ENCODE results near the gene BTN1A1. TPM values are rescaled to one million over a fixed set of nuclear protein-coding genes. Genes with fewer than 3 reads are reported as not detected.
"Not testable (repeated sequence)": the region's sequence is repeated elsewhere in the genome, so short reads cannot be mapped to it uniquely, and the experiment has no call there.

The BTN1A1 gene
- total RNA-seq, 2 donors from 2014 or later: not detected

DNA sequence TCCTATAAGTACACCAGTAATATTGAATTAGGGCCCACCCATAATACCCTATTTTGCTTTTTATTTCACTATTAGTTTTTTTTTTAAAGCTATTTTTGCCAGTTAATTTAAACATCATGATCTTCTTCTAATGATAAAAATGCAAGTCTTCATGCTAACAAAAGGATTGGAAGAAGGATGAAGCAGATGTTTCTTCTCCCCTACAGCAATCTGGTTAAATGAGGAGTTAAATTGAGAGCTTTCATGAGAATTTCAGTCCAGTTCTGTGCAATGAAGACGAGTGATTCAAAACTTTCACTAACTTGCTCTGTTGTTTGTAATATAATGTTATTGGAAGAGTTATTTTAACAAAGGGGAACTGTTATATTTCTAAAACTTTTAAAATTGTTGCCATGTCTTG is 41.5 kb downstream of the BTN1A1 start:
- Histone ChIP-seq H3K36me3 (replicated peaks in 1 of 2; ENCODE audit: insufficient read depth in 1 of 2, low read depth in 2 of 2) (peaks cover 0 to 2% of the 10 kb centered on the region in 2 donors), H3K4me1 (peaks cover 17% of the 10 kb centered on the region), H3K4me3 (no peak overlapping the region), H3K27ac (no peak overlapping the region), H3K27me3 (no peaks in the 10 kb centered on the region), H3K9me3 (no peaks in the 10 kb centered on the region)
- WGBS, 2 donors: 73 to 77% methylated on average over 1 of the region's 1 CpG
- ATAC-seq (no peak), DNase-seq (no peak)
- intact Hi-C loops (cut with DNase I): no loop called here
- TF ChIP-seq POLR2A (IDR thresholded peaks at IDR 0.05) (no peak), CTCF (IDR thresholded peaks at IDR 0.05) (no peak)

DNA sequence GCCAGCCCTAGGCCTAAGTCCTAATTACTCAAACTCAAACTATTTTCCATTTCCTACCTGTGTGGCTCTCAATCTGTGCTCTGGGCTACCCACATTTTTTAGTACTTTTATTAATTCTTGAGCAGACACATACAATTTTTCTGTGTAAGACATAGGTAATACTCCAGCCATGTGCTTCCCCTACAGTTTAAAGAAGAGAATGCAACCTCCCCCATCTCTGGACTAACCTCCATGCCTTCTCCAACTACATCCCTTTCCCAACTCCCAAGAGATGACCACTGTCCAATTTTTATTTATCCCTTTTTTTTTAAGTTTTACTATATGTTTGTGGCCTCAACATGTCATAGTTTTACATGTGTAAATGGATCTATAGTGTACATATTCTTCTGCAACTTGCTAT is 43.9 kb downstream of the BTN1A1 start:
- ATAC-seq: no peak
- H3K4me3 ChIP-seq: no peak overlapping the region
- H3K27ac ChIP-seq: no peak overlapping the region
- H3K36me3 ChIP-seq (replicated peaks in 1 of 2; ENCODE audit: insufficient read depth in 1 of 2, low read depth in 2 of 2): peaks cover 0 to 2% of the 10 kb centered on the region in 2 donors
- no peaks in the 10 kb centered on the region for H3K9me3 ChIP-seq
- intact Hi-C loops (cut with DNase I): no loop called here
- peaks cover 8% of the 10 kb centered on the region for H3K4me1 ChIP-seq
- DNase-seq: no peak
- no peaks in the 10 kb centered on the region for H3K27me3 ChIP-seq
- no peak for TF ChIP-seq POLR2A (IDR thresholded peaks at IDR 0.05)
- TF ChIP-seq CTCF (IDR thresholded peaks at IDR 0.05): peak in 4 of 7 experiments; percentile 16 to 33 (median 20)

GRCh38 chr6:26544473-26544872 is 44.4 kb downstream of the BTN1A1 start:
- H3K4me1 ChIP-seq: peaks cover 4% of the 10 kb centered on the region
- TF ChIP-seq POLR2A (IDR thresholded peaks at IDR 0.05) (no peak), CTCF (IDR thresholded peaks at IDR 0.05) (no peak)
- no peak for ATAC-seq

GRCh38 chr6:26545627-26546026 is 45.5 kb downstream of the BTN1A1 start:
- H3K27ac ChIP-seq: no peak overlapping the region
- DNase-seq (no peak), ATAC-seq (no peak)
- no peaks in the 10 kb centered on the region for H3K9me3 ChIP-seq
- peaks cover 0 to 2% of the 10 kb centered on the region in 2 donors for H3K36me3 ChIP-seq (replicated peaks in 1 of 2; ENCODE audit: insufficient read depth in 1 of 2, low read depth in 2 of 2)
- intact Hi-C loops (cut with DNase I): no loop called here
- H3K27me3 ChIP-seq: peaks cover 0 to 5% of the 10 kb centered on the region in 2 donors
- 90 to 95% methylated on average over 6 of the region's 6 CpGs for WGBS, 2 donors
- H3K4me3 ChIP-seq: no peak overlapping the region
- peaks cover 4% of the 10 kb centered on the region for H3K4me1 ChIP-seq
- TF ChIP-seq POLR2A (IDR thresholded peaks at IDR 0.05) (no peak), CTCF (IDR thresholded peaks at IDR 0.05) (no peak)

More at GRCh38 chr6:26544473-26544872, 44.4 kb downstream of the BTN1A1 start:
- intact Hi-C loops (cut with DNase I): no loop called here
- DNase-seq: no peak
- Histone ChIP-seq H3K27ac (no peak overlapping the region), H3K9me3 (no peaks in the 10 kb centered on the region), H3K36me3 (replicated peaks in 1 of 2; ENCODE audit: insufficient read depth in 1 of 2, low read depth in 2 of 2) (peaks cover 0 to 2% of the 10 kb centered on the region in 2 donors), H3K27me3 (no peaks in the 10 kb centered on the region), H3K4me3 (no peak overlapping the region)

GRCh38 chr6:26547363-26547762 is 47.3 kb downstream of the BTN1A1 start:
- H3K4me1 ChIP-seq; H3K27me3 ChIP-seq; H3K27ac ChIP-seq; DNase-seq; H3K4me3 ChIP-seq; H3K9me3 ChIP-seq; intact Hi-C loops (cut with DNase I); H3K36me3 ChIP-seq (replicated peaks in 1 of 2; ENCODE audit: insufficient read depth in 1 of 2, low read depth in 2 of 2); ATAC-seq: not testable (repeated sequence)
- 93 to 96% methylated on average over 18 of the region's 18 CpGs for WGBS, 2 donors
